Gastrocnemius medialis (tissue), 4 donors: ENCODE data around the gene SLC26A4.

ENCODE experiments used
- CTCF ChIP-seq, 5 experiments: fragments of 450-650 bp in 3 of 5; fragments of 200-600 bp in 2 of 5; sonication (generic) in 2 of 5; IDR thresholded peaks in 4 of 5; conservative IDR thresholded peaks in 1 of 5; 1 replicate in 4 of 5; 2 replicates in 1 of 5; pipeline ENCODE4 v1.5.1; 2016 to 2019; ENCODE audit warnings: antibody characterized with exemption in 5 of 5, mild to moderate bottlenecking in 3 of 5, moderate library complexity in 3 of 5
- POLR2A ChIP-seq, 2 donors: fragments of 450-650 bp; IDR thresholded peaks; one replicate each; pipeline ENCODE4 v1.6.1; 2017; ENCODE audit warnings: antibody characterized with exemption in 2 of 2, mild to moderate bottlenecking in 2 of 2, moderate library complexity in 2 of 2

GRCh38 chr7:107682886-107683285 lies 22.3 kb downstream of the SLC26A4 start:
- TF ChIP-seq POLR2A (IDR thresholded peaks at IDR 0.05) = no peak
- TF ChIP-seq CTCF (IDR thresholded peaks at IDR 0.05 in 4 of 5, conservative IDR thresholded peaks at IDR 0.05 in 1 of 5) = no peak
